A673 (cell line): ENCODE measurements around the gene IL34. TPM values are rescaled to one million over a fixed set of nuclear protein-coding genes. Genes with fewer than 3 reads are reported as not detected.

Source experiments
- BruUV-seq: library from RNA; stranded (reverse); fragments of 400-500 nt; replicated peaks from 2 replicates; lab custom pipeline; 2021; lab: Mats Ljungman, UMichigan
- CTCF ChIA-PET: fragments of 300-600 bp; sonication (Branson Sonifier 250); formaldehyde crosslinking; loops from one replicate; lab custom pipeline; 2022; ENCODE audit warnings: antibody characterized with exemption; lab: Charles Lee
- POLR2A ChIA-PET: fragments of 300-600 bp; sonication (Branson Sonifier 250); formaldehyde crosslinking; loops from one replicate; lab custom pipeline; 2022; ENCODE audit warnings: antibody characterized with exemption; ENCODE audit not compliant: low non-redundant PET; lab: Charles Lee
- DNase-seq: peaks from one replicate; pipeline ENCODE4 v3.0.0-alpha.2; 2015; ENCODE audit warnings: low spot score
- H3K27ac ChIP-seq: fragments of 200-600 bp; sonication (generic); 2 replicates; pipeline ENCODE4 v1.5.1; 2016; ENCODE audit warnings: mixed run types, low read depth, mild to moderate bottlenecking, mixed read lengths, antibody characterized with exemption, low read length; ENCODE audit not compliant: poor library complexity, severe bottlenecking
- H3K27me3 ChIP-seq: fragments of 200-600 bp; sonication (generic); replicated peaks from 2 replicates; pipeline ENCODE4 v1.6.1; 2017; ENCODE audit warnings: mixed run types, low read depth, mild to moderate bottlenecking, mixed read lengths, antibody characterized with exemption, low read length; ENCODE audit not compliant: insufficient read depth, poor library complexity
- H3K36me3 ChIP-seq: fragments of 200-600 bp; sonication (generic); 2 replicates; pipeline ENCODE4 v1.6.1; 2016; ENCODE audit warnings: mixed run types, mild to moderate bottlenecking, mixed read lengths, antibody characterized with exemption, low read length; ENCODE audit not compliant: insufficient read depth, poor library complexity, severe bottlenecking
- H3K4me1 ChIP-seq: fragments of 200-600 bp; sonication (generic); 2 replicates; pipeline ENCODE4 v1.6.1; 2017; ENCODE audit warnings: mixed run types, mild to moderate bottlenecking, mixed read lengths, antibody characterized with exemption, low read length; ENCODE audit not compliant: insufficient read depth, poor library complexity, severe bottlenecking
- H3K4me3 ChIP-seq: fragments of 200-600 bp; sonication (generic); 2 replicates; pipeline ENCODE4 v1.5.1; 2016; ENCODE audit warnings: low read depth, mixed run types, mild to moderate bottlenecking, mixed read lengths, low read length; ENCODE audit not compliant: poor library complexity, severe bottlenecking
- H3K9me3 ChIP-seq: fragments of 200-600 bp; sonication (generic); 2 replicates; pipeline ENCODE4 v1.6.1; 2016; ENCODE audit warnings: mixed run types, low read depth, mild to moderate bottlenecking, mixed read lengths, antibody characterized with exemption, low read length; ENCODE audit not compliant: poor library complexity, severe bottlenecking
- EZH2 ChIP-seq: fragments of 200-600 bp; sonication (generic); IDR thresholded peaks from 2 replicates; pipeline ENCODE4 v1.6.1; 2017; ENCODE audit warnings: borderline replicate concordance, low read depth, mild to moderate bottlenecking, mixed read lengths, antibody characterized with exemption, low read length; ENCODE audit not compliant: poor library complexity, severe bottlenecking
- intact Hi-C: fragments of 100-400 bp; cut with micrococcal nuclease; formaldehyde crosslinking; loops from one replicate; pipeline ENCODE4 v1.10.0; 2022; ENCODE audit not compliant: unreplicated experiment
- total RNA-seq: library from RNA; stranded (reverse); gene quantifications from 2 replicates; pipeline ENCODE4 v1.2.3, GENCODE V29; 2021
- TF ChIP-seq, protein P1 (sequence below): fragments of 300-800, 200-600 bp; sonication (generic); conservative IDR thresholded peaks from 2 replicates; pipeline ENCODE4 v1.5.1; 2017; ENCODE audit warnings: low read depth, mild to moderate bottlenecking, antibody characterized with exemption, low read length, moderate library complexity, mixed read lengths

IL34 gene
- total RNA-seq, 1 experiment from 2014 or later: not detected

DNA sequence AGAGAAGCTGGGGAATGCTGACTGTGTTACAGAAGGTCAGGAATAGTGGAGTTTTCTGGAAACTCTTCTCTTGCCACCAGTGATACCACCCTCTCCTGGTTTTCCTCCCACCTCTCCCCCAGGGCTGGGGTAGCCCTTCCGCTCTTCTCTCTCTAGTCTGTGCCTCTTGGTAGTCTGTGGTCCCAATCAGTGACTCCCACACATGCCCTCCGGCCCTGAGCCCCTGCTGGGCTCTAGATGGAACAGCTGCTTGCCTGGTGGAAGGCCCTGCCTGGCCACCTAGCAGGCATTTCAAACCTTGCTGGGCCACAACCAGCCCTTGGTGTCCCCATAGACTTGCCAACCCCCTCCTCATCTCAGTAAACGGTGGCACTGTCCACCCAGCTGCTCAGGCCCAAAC lies 54.7 kb downstream of the IL34 start:
- TF ChIP-seq, protein P1, sequence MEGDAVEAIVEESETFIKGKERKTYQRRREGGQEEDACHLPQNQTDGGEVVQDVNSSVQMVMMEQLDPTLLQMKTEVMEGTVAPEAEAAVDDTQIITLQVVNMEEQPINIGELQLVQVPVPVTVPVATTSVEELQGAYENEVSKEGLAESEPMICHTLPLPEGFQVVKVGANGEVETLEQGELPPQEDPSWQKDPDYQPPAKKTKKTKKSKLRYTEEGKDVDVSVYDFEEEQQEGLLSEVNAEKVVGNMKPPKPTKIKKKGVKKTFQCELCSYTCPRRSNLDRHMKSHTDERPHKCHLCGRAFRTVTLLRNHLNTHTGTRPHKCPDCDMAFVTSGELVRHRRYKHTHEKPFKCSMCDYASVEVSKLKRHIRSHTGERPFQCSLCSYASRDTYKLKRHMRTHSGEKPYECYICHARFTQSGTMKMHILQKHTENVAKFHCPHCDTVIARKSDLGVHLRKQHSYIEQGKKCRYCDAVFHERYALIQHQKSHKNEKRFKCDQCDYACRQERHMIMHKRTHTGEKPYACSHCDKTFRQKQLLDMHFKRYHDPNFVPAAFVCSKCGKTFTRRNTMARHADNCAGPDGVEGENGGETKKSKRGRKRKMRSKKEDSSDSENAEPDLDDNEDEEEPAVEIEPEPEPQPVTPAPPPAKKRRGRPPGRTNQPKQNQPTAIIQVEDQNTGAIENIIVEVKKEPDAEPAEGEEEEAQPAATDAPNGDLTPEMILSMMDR: no peak
- TF ChIP-seq EZH2: no peak
- no peak overlapping the region for H3K4me3 ChIP-seq
- BruUV-seq: no TSS peak
- no peak for DNase-seq
- H3K4me1 ChIP-seq: peaks cover 6% of the 10 kb centered on the region
- no peaks in the 10 kb centered on the region for H3K36me3 ChIP-seq
- H3K27me3 ChIP-seq: no peaks in the 10 kb centered on the region
- CTCF ChIA-PET: no interaction called here
- POLR2A ChIA-PET: no interaction called here
- no peaks in the 10 kb centered on the region for H3K9me3 ChIP-seq
- intact Hi-C loops: no loop called here
- H3K27ac ChIP-seq: no peak overlapping the region

DNA sequence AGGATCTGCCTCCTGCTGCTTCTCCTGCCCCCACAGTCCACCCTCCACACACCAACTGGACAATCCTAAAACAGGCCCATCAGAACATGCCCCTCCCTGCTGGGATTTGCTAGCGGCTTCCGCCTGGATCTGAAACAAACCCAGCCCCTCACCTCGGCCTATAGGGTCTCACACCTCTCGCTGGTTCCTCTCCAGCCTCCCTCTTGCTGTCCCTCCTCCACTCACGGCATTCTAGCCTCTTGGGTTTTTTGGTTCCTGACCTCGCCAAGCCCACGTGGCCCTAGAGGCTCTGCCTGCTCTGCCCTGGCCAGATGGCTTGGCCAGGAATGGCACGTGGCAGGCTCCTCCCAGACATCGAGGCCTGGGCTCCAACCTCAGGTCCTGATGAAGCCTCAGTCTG lies 55.2 kb downstream of the IL34 start:
- POLR2A ChIA-PET: no interaction called here
- H3K27ac ChIP-seq: no peak overlapping the region
- H3K4me3 ChIP-seq: no peak overlapping the region
- no peaks in the 10 kb centered on the region for H3K36me3 ChIP-seq
- H3K4me1 ChIP-seq: peaks cover 6% of the 10 kb centered on the region
- H3K9me3 ChIP-seq: no peaks in the 10 kb centered on the region
- no peak for DNase-seq
- H3K27me3 ChIP-seq: no peaks in the 10 kb centered on the region
- no peak for TF ChIP-seq EZH2
- TF ChIP-seq, protein P1: no peak
- BruUV-seq: no TSS peak
- CTCF ChIA-PET: no interaction called here
- intact Hi-C loops: no loop called here

DNA sequence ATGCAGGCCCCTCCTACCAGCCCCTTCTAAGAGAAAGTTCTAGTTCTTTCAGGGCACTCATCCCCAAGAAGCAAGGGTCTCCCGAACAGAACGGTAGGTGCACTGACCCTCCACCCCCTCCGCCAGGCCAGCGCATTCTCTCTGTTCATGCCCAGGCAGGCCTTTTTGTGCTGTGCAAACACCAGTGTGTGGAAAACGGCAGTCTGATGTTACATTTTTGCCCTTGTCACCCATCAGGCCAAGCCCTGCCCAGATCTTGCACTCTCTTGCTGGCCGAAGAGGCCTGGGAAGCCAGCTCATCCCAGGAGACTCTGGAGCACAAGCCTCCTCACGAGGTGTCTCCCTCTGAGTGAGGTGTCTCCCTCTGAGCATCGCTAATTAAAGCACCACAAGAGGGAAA lies 55.6 kb downstream of the IL34 start:
- intact Hi-C loops: no loop called here
- CTCF ChIA-PET: no interaction called here
- H3K9me3 ChIP-seq: no peaks in the 10 kb centered on the region
- POLR2A ChIA-PET: no interaction called here
- no peaks in the 10 kb centered on the region for H3K27me3 ChIP-seq
- peaks cover 7% of the 10 kb centered on the region for H3K4me1 ChIP-seq
- BruUV-seq: no TSS peak
- no peak for TF ChIP-seq EZH2
- TF ChIP-seq, protein P1: no peak
- no peak for DNase-seq
- no peaks in the 10 kb centered on the region for H3K36me3 ChIP-seq
- H3K27ac ChIP-seq: no peak overlapping the region
- no peak overlapping the region for H3K4me3 ChIP-seq
